Activated CD8-positive, alpha-beta memory T cell treated with anti-CD3 and anti-CD28 coated beads, Interleukin-2, amount 10 ng/mL, durations not matched to agents 7 days and 5 days (primary cell): ENCODE results near the gene SCUBE1. TPM values are rescaled to one million over a fixed set of nuclear protein-coding genes. Genes with fewer than 3 reads are reported as not detected.

ENCODE experiments used
- ATAC-seq: fragments of 150-1000 bp; cut with Tn5 transposase; one replicate; pipeline ENCODE4 v1.10.0; 2021; ENCODE audit warnings: moderate library complexity
- CTCF ChIA-PET: fragments of 350-600 bp; sonication (Branson Sonifier 250); formaldehyde crosslinking; loops from one replicate; lab custom pipeline; 2021; ENCODE audit warnings: antibody characterized with exemption; lab: Charles Lee
- DNase-seq: peaks from one replicate; pipeline ENCODE4 v3.0.0-alpha.2; 2020
- H3K27ac Mint-ChIP-seq: one replicate; pipeline ENCODE4 v1.8.0; 2021; ENCODE audit warnings: mild to moderate bottlenecking, mixed read lengths
- H3K27me3 Mint-ChIP-seq: one replicate; pipeline ENCODE4 v1.8.0; 2021; ENCODE audit warnings: mixed read lengths
- H3K36me3 Mint-ChIP-seq: one replicate; pipeline ENCODE4 v1.8.0; 2021; ENCODE audit warnings: mild to moderate bottlenecking, mixed read lengths
- H3K4me1 Mint-ChIP-seq: one replicate; pipeline ENCODE4 v1.8.0; 2021; ENCODE audit warnings: mixed read lengths
- H3K4me3 Mint-ChIP-seq: one replicate; pipeline ENCODE4 v1.8.0; 2021; ENCODE audit warnings: mild to moderate bottlenecking, moderate library complexity, mixed read lengths
- H3K9me3 Mint-ChIP-seq: one replicate; pipeline ENCODE4 v1.8.0; 2022; ENCODE audit warnings: low read depth, mixed read lengths
- total RNA-seq, 2 experiments: library from RNA; stranded (reverse); gene quantifications; one replicate each; pipeline ENCODE4 v1.2.3, GENCODE V29; 2021

Gene SCUBE1
- total RNA-seq, 2 experiments from 2014 or later = 0.40 to 3.0 TPM

- ATAC-seq (peak; percentile 77), DNase-seq (peak; percentile 68)
- Mint-ChIP-seq H3K4me1 (peaks cover 34% of the 10 kb centered on the region), H3K36me3 (no peaks in the 10 kb centered on the region), H3K27ac (peak within 1 kb of the TSS; percentile 88), H3K27me3 (no peaks in the 10 kb centered on the region), H3K4me3 (peak within 1 kb of the TSS; percentile 83), H3K9me3 (no peaks in the 10 kb centered on the region)
- CTCF ChIA-PET = no interaction called here
Measured at GRCh38 chr22:43151251-43152002, 191.7 kb downstream of the SCUBE1 start, which contains the start of gene TSPO. TSS of gene TSPO (plus strand) at chr22:43151559. CDS start at chr22:43159239, 7,680 bp downstream.

- Mint-ChIP-seq H3K36me3 (no peaks in the 10 kb centered on the region), H3K27me3 (no peaks in the 10 kb centered on the region), H3K9me3 (no peaks in the 10 kb centered on the region), H3K4me1 (peaks cover 30% of the 10 kb centered on the region), H3K27ac (peak overlapping the region; percentile 88), H3K4me3 (peak overlapping the region; percentile 83)
- CTCF ChIA-PET = interaction anchor here (0.7 kb wide), 1 partner anchor 294 kb away, joined by 3 read pairs; the partner anchor contains the start of gene ARFGAP3
- DNase-seq (no peak), ATAC-seq (peak; percentile 3)
Measured at GRCh38 chr22:43150731-43151206, 192.4 kb downstream of the SCUBE1 start.

GRCh38 chr22:43148581-43148980 lies 194.6 kb downstream of the SCUBE1 start:
- DNase-seq (no peak), ATAC-seq (no peak)
- no peaks in the 10 kb centered on the region for H3K9me3 Mint-ChIP-seq
- no peak overlapping the region for H3K27ac Mint-ChIP-seq
- H3K4me3 Mint-ChIP-seq = no peak overlapping the region
- no peaks in the 10 kb centered on the region for H3K27me3 Mint-ChIP-seq
- H3K36me3 Mint-ChIP-seq = no peaks in the 10 kb centered on the region
- CTCF ChIA-PET = interaction anchor here (1.5 kb wide), 1 partner anchor 10 kb away, joined by 3 read pairs; no protein-coding TSS in a partner anchor
- peaks cover 30% of the 10 kb centered on the region for H3K4me1 Mint-ChIP-seq

GRCh38 chr22:43147821-43148220 lies 195.4 kb downstream of the SCUBE1 start:
- no peaks in the 10 kb centered on the region for H3K36me3 Mint-ChIP-seq
- peak overlapping the region; percentile 34 for H3K27ac Mint-ChIP-seq
- DNase-seq (no peak), ATAC-seq (no peak)
- no peak overlapping the region for H3K4me3 Mint-ChIP-seq
- no peaks in the 10 kb centered on the region for H3K9me3 Mint-ChIP-seq
- CTCF ChIA-PET = interaction anchor here (1.0 to 1.5 kb wide), 2 partner anchors 10 to 40 kb away, joined by 3 read pairs; no protein-coding TSS in a partner anchor
- H3K27me3 Mint-ChIP-seq = no peaks in the 10 kb centered on the region
- H3K4me1 Mint-ChIP-seq = peaks cover 31% of the 10 kb centered on the region

Other genes with a start within 250 kb of the SCUBE1 start
- gene BIK, start 232.6 kb downstream of the SCUBE1 start, total RNA-seq = 1 to 10 TPM; 1.5 to 1.9 TPM
- 10 to 100 TPM; 10.7 to 13.2 TPM for gene MCAT, start 200.0 kb downstream of the SCUBE1 start, total RNA-seq
- gene TSPO, start 191.8 kb downstream of the SCUBE1 start, total RNA-seq = 100 to 1,000 TPM; 118 to 131 TPM
- gene TTLL12, start 156.2 kb downstream of the SCUBE1 start, total RNA-seq = 10 to 100 TPM; 40.3 to 49.7 TPM
- gene MPPED1, start 68.6 kb upstream of the SCUBE1 start, total RNA-seq = not detected